Type B pancreatic cell (in vitro differentiated cells): ENCODE data around the gene RASL10A. TPM values are rescaled to one million over a fixed set of nuclear protein-coding genes. Genes with fewer than 3 reads are reported as not detected.

Experiments
- DNase-seq: peaks from one replicate; pipeline ENCODE4 v3.0.0; 2021; ENCODE audit warnings: mixed read lengths; ENCODE audit not compliant: unreplicated experiment; ENCODE audit errors: extremely low spot score
- H3K27ac Mint-ChIP-seq: 2 replicates; pipeline ENCODE4 v1.8.0; 2021; ENCODE audit warnings: mild to moderate bottlenecking, mixed read lengths
- H3K27me3 Mint-ChIP-seq: 2 replicates; pipeline ENCODE4 v1.8.0; 2021; ENCODE audit warnings: mixed read lengths
- H3K36me3 Mint-ChIP-seq: 2 replicates; pipeline ENCODE4 v1.8.0; 2021; ENCODE audit warnings: mixed read lengths
- H3K4me1 Mint-ChIP-seq: one replicate; pipeline ENCODE4 v1.8.0; 2021; ENCODE audit warnings: mixed read lengths; ENCODE audit not compliant: unreplicated experiment
- H3K4me3 Mint-ChIP-seq: 2 replicates; pipeline ENCODE4 v1.8.0; 2021; ENCODE audit warnings: mild to moderate bottlenecking, mixed read lengths
- H3K9me3 Mint-ChIP-seq: 2 replicates; pipeline ENCODE4 v1.8.0; 2021; ENCODE audit warnings: mixed read lengths
- total RNA-seq: library from RNA; stranded (reverse); gene quantifications from 2 replicates; pipeline ENCODE4 v1.2.1, GENCODE V29; 2021; ENCODE audit warnings: low replicate concordance
- TF ChIP-seq, protein P1 (sequence below): fragments of 200-600 bp; sonication (generic); conservative IDR thresholded peaks from 2 replicates; pipeline ENCODE4 v1.5.0; 2021; ENCODE audit warnings: antibody characterized with exemption, mild to moderate bottlenecking

Gene RASL10A
- total RNA-seq, 1 donor from 2014 or later, result 1.5 TPM

DNA sequence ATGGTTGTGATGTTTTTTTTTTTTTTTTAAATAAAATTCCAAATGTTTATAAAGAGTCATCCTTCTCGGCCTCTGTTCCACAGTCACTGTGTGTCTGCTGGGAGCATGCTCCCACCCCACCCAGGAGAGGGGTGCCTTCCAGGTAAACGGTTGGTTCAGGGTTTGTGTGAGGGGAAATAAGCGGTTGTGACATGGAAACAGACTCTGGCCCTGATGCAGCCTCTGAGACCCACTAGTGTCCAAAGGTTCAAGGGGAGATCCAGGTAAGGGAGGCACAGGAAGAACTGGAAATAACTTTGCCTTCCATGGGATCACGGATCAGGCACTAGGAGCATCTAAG lies 15.1 kb downstream of the RASL10A start:
- Mint-ChIP-seq H3K4me3 (no peak overlapping the region), H3K27me3 (no peaks in the 10 kb centered on the region), H3K27ac (no peak overlapping the region), H3K36me3 (peaks cover 36% of the 10 kb centered on the region), H3K4me1 (no peaks in the 10 kb centered on the region), H3K9me3 (no peaks in the 10 kb centered on the region)
- TF ChIP-seq, protein P1, sequence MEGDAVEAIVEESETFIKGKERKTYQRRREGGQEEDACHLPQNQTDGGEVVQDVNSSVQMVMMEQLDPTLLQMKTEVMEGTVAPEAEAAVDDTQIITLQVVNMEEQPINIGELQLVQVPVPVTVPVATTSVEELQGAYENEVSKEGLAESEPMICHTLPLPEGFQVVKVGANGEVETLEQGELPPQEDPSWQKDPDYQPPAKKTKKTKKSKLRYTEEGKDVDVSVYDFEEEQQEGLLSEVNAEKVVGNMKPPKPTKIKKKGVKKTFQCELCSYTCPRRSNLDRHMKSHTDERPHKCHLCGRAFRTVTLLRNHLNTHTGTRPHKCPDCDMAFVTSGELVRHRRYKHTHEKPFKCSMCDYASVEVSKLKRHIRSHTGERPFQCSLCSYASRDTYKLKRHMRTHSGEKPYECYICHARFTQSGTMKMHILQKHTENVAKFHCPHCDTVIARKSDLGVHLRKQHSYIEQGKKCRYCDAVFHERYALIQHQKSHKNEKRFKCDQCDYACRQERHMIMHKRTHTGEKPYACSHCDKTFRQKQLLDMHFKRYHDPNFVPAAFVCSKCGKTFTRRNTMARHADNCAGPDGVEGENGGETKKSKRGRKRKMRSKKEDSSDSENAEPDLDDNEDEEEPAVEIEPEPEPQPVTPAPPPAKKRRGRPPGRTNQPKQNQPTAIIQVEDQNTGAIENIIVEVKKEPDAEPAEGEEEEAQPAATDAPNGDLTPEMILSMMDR, result no peak
- DNase-seq, result no peak

DNA sequence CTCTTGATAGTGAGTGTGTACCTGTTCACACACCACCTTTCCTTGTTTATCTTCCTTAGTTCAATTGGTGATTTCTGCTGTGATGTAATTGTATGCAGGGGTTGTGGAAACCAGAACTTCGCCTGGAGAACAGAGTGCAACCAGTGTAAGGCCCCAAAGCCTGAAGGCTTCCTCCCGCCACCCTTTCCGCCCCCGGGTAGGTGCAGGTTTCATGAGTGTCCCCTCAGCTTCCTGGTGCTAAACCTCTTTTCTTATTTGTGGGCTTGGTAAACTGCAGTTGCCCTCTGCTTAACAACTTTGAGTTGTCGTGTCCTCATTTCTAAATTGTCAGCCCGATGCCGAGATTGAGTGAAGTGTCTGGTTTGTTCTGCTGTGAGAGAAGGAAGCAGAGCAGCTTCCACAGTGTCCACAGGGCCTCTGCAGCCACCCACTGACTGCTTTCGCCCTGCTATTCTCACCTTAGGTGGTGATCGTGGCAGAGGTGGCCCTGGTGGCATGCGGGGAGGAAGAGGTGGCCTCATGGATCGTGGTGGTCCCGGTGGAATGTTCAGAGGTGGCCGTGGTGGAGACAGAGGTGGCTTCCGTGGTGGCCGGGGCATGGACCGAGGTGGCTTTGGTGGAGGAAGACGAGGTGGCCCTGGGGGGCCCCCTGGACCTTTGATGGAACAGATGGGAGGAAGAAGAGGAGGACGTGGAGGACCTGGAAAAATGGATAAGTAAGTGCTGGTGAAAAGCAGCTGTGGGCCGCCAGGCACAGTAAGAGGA lies 16.2 kb downstream of the RASL10A start:
- DNase-seq, result peak; percentile 61
- TF ChIP-seq, protein P1, result no peak
- Mint-ChIP-seq H3K27me3 (no peaks in the 10 kb centered on the region), H3K4me1 (no peaks in the 10 kb centered on the region), H3K36me3 (peaks cover 36% of the 10 kb centered on the region), H3K27ac (peak overlapping the region; percentile 48), H3K9me3 (no peaks in the 10 kb centered on the region), H3K4me3 (no peak overlapping the region)

DNA sequence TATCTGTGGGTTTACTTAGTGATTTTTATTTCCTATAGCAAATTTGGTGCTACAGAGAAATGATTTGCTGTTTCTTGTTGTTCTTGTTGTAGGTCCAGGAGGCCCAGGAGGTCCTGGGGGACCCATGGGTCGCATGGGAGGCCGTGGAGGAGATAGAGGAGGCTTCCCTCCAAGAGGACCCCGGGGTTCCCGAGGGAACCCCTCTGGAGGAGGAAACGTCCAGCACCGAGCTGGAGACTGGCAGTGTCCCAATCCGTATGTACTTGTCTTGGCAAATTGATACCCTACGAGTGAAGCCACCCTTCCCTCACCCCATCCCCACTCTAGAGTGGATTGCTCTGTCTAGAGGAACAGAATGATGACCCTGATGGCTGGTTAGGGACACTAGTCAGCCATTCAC lies 16.9 kb downstream of the RASL10A start:
- H3K4me1 Mint-ChIP-seq, result no peaks in the 10 kb centered on the region
- TF ChIP-seq, protein P1, result no peak
- no peak for DNase-seq
- no peaks in the 10 kb centered on the region for H3K9me3 Mint-ChIP-seq
- no peak overlapping the region for H3K4me3 Mint-ChIP-seq
- peaks cover 36% of the 10 kb centered on the region for H3K36me3 Mint-ChIP-seq
- H3K27me3 Mint-ChIP-seq, result no peaks in the 10 kb centered on the region
- no peak overlapping the region for H3K27ac Mint-ChIP-seq

DNA sequence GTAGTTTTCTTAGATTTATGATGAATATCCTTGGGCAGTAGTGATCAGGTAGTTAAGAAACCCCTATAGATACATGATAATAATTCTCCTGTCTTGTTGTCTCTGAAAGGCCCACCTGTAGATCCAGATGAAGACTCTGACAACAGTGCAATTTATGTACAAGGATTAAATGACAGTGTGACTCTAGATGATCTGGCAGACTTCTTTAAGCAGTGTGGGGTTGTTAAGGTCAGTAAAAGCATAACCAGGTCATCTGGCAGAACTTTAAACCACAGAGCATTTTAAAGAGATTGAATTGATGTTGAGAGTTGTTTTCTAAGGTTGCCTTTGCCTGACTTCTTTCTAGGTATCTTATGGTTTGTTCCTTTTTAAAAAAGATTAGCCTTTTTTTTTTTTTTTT lies 23.1 kb downstream of the RASL10A start:
- Mint-ChIP-seq H3K27ac (no peak overlapping the region), H3K4me1 (no peaks in the 10 kb centered on the region), H3K36me3 (peaks cover 48% of the 10 kb centered on the region), H3K9me3 (no peaks in the 10 kb centered on the region), H3K27me3 (no peaks in the 10 kb centered on the region), H3K4me3 (no peak overlapping the region)
- no peak for DNase-seq
- TF ChIP-seq, protein P1, result no peak

DNA sequence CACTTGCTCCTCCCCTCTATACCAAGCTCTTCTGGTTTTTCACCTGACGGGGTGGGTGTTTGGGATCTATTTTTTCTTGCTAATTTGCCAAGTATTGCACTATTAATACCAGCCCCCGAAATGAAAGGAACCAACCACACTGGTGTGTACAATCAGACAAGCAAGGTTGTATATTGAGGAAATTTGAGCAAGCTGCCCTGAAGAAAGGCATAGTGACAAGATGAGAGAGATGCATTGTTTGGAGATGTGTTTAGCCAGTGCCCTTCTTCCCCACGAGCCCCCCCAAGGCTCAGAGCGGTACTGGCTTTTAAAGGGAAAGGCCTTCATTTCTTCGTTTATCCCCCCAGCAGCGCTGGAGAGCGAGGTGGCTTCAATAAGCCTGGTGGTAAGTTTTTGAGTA lies 24.3 kb downstream of the RASL10A start:
- Mint-ChIP-seq H3K4me3 (no peak overlapping the region), H3K27me3 (no peaks in the 10 kb centered on the region), H3K27ac (no peak overlapping the region), H3K4me1 (peaks cover 4% of the 10 kb centered on the region), H3K9me3 (no peaks in the 10 kb centered on the region), H3K36me3 (peaks cover 49% of the 10 kb centered on the region)
- DNase-seq, result no peak
- TF ChIP-seq, protein P1, result peak; percentile 42
